NCI-H2081 treated with DMSO at 0.1 percent for 48 hours (cell line): ENCODE results near the gene HELT.

Source experiments
- DNase-seq: peaks from one replicate; lab custom pipeline; 2025; lab: John Stamatoyannopoulos, UW

Gene HELT

GRCh38 chr4:185004562-185005218 lies 13.6 kb upstream of the HELT start:
- DNase-seq: no peak

- no peak for DNase-seq
These were observed 13.0 kb upstream of the HELT start for GRCh38 chr4:185005219-185005819.

GRCh38 chr4:185011408-185011807 lies 6.9 kb upstream of the HELT start:
- DNase-seq: no peak

- no peak for DNase-seq
These were observed 4.7 kb upstream of the HELT start for GRCh38 chr4:185013417-185014125.

GRCh38 chr4:185015108-185015507 lies 3.2 kb upstream of the HELT start:
- DNase-seq: no peak

GRCh38 chr4:185016101-185016940 lies 2.0 kb upstream of the HELT start:
- DNase-seq: no peak

- no peak for DNase-seq
These were observed 1.1 kb upstream of the HELT start for GRCh38 chr4:185016946-185017758.

- DNase-seq: no peak
These were observed 655 bp downstream of the HELT start for GRCh38 chr4:185018834-185019455.

GRCh38 chr4:185019456-185020292 lies 1.4 kb downstream of the HELT start:
- DNase-seq: no peak

- no peak for DNase-seq
These were observed 2.1 kb downstream of the HELT start for GRCh38 chr4:185020293-185020808.

- DNase-seq: no peak
These were observed 2.8 kb downstream of the HELT start for GRCh38 chr4:185020863-185021761.

GRCh38 chr4:185023471-185023870 lies 5.2 kb downstream of the HELT start:
- no peak for DNase-seq

GRCh38 chr4:185028625-185029024 lies 10.3 kb downstream of the HELT start:
- DNase-seq: no peak

- DNase-seq: no peak
These were observed 13.3 kb downstream of the HELT start for GRCh38 chr4:185031611-185032010.

- DNase-seq: no peak
These were observed 14.8 kb downstream of the HELT start for GRCh38 chr4:185033072-185033471.

- DNase-seq: no peak
These were observed 15.7 kb downstream of the HELT start for GRCh38 chr4:185033950-185034349.

- no peak for DNase-seq
These were observed 17.0 kb downstream of the HELT start for GRCh38 chr4:185035284-185035683.

- no peak for DNase-seq
These were observed 17.7 kb downstream of the HELT start for GRCh38 chr4:185036019-185036418.

- no peak for DNase-seq
These were observed 18.6 kb downstream of the HELT start for GRCh38 chr4:185036842-185037241.
